Skin epidermis (tissue), 12 donors: Measurements from ENCODE around the gene MIB1.

Experiments used
- H3K27ac ChIP-seq, 21 experiments: fragments of 200-600 bp; sonication (generic) in 11 of 21; one replicate each; pipeline ENCODE4 v1.5.0; 2020; ENCODE audit warnings: mild to moderate bottlenecking in 3 of 21, inconsistent platforms in 2 of 21, moderate library complexity in 2 of 21
- H3K4me3 ChIP-seq, 7 experiments: fragments of 200-600 bp; sonication (generic) in 2 of 7; one replicate each; pipeline ENCODE4 v1.5.0; 2020; ENCODE audit warnings: inconsistent platforms in 2 of 7, mild to moderate bottlenecking in 2 of 7, moderate library complexity in 1 of 7

MIB1 gene

DNA sequence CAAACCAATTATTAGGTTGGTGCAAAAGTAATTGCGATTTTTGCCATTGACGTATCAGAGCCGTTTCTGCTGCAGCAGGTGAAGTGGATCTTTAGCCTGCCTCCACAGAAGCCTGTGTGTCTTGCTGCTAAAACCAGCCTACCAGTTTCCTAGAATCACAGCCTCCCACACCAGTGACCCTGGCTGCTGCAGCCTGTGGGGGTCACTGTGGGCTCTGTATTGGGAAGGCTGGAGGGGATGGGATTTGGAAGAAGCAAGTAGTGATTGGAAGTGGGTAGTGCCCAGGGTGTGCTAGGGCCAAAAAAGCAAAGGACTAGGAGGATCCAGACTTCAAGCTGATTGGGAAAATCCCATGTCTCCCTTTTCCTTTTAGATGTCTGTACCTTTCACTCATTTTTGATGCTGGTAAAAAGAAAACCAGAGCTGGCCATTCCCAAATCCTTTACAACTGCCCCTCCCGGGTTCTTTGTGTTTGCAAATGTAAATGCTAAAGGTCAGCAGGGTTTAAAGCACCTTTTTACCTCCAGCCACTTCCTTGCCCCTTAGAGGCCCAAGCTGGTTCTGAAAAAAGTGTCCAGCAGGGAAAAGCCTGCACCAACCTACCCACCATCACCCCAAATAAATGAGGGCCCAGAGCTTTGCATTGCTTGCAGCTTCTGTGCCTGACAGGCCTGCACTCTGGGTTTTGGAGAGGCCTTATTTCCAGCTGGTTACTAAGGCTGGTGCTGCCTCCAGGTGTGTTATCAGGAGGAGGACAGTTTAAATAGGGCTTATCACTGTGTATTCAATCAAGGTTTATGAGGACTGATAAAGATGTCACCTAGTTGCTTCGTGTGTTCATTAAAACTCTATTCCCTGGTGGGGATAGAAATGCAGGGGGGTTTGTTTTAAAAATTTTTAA, 172.0 kb downstream of the MIB1 start:
- Histone ChIP-seq H3K4me3 (no peak overlapping the region), H3K27ac (no peak overlapping the region)

- H3K4me3 ChIP-seq: no peak overlapping the region
- no peak overlapping the region for H3K27ac ChIP-seq
These were observed 174.2 kb downstream of the MIB1 start for GRCh38 chr18:21914739-21915319.

DNA sequence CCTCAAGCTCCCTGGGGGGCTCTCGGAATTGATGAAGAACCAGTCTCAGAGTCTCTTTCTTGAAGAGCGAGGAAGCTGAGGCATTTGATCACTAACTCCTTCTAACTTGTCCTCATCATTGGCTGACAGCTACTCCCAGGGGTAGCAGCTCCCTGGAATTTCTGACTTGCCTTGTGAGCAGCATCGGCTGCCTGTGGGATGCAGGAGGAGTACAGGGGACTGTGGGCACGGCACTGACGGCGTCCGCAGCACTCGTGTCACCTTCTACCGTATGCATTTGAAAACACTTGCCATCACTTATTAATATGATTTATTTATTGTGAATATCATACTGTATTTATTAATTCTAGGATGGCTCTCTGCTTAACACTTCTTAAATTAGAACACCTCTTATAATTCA, 175.0 kb downstream of the MIB1 start:
- Histone ChIP-seq H3K4me3 (no peak overlapping the region), H3K27ac (no peak overlapping the region)

DNA sequence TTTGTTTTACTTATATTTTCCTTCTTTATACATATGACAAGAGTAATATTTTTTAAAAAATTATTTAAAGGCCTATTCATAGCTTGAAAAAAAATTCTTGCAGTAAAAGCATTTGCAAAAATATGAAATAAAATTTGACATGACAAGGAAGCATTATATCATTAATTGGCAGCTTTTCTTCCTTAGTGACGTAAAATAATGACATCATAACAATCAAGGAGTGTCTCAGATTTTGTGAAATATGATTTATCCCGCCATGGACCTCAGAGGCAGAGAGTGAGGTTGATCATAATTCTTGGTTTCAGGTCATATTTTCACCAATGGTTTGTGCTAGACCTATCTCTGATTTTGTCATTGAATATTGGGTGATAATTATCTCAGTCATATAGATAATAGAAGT, 176.0 kb downstream of the MIB1 start:
- Histone ChIP-seq H3K4me3 (no peak overlapping the region), H3K27ac (no peak overlapping the region)

DNA sequence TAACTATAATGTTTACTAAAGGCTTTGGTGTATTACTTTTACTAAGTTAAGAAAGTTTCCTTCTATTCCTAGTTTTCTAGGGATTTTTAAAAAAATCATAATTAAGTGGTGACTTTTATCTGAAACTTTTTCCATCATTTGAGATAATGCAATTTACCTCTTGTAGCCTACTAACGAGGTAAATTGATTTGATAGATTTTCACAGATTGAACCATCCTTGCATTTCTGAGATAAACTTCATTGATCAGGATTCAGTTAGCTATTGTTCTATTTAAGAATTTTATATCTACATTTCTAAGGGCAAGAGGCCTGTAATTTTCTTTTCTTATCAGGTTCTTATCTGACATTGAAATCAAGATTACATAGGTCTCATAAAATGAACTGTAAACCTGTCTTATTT, 178.1 kb downstream of the MIB1 start:
- no peak overlapping the region for H3K27ac ChIP-seq
- H3K4me3 ChIP-seq: no peak overlapping the region
